Measurements from ENCODE around the gene CNOT3. TPM values are rescaled to one million over a fixed set of nuclear protein-coding genes. Genes with fewer than 3 reads are reported as not detected.

The CNOT3 gene
- polyA plus RNA-seq, 1 of the 3 experiments (the other 2 are of a cell fraction): 14.2 TPM

- H3F3A ChIP-seq (replicated peaks; ENCODE audit: insufficient read depth): no peaks in the 10 kb centered on the region
- no peaks in the 10 kb centered on the region for H3K9me2 ChIP-seq
- H3K27ac ChIP-seq (ENCODE audit: low read depth in 2 of 2, low read length in 1 of 2): no peak overlapping the region
- no peak overlapping the region for H2AFZ ChIP-seq (ENCODE audit: low read depth)
- ChIA-PET CTCF (no interaction called here), POLR2A (no interaction called here)
- no peak overlapping the region for H3K4me3 ChIP-seq (ENCODE audit: low read depth in 2 of 2, low read length in 1 of 2)
- H3K36me3 ChIP-seq (replicated peaks in 1 of 2; ENCODE audit: control insufficient read depth in 1 of 2, insufficient read depth in 2 of 2, low read length in 1 of 2): peaks cover 8 to 30% of the 10 kb centered on the region in 2 experiments
- no peaks in the 10 kb centered on the region for H3K27me3 ChIP-seq (ENCODE audit: insufficient read depth)
- DNase-seq: no peak
- H3K9ac ChIP-seq: no peak overlapping the region
- no peak overlapping the region for H3K4me2 ChIP-seq
- H3K4me1 ChIP-seq (ENCODE audit: control insufficient read depth in 1 of 2, insufficient read depth in 2 of 2, low read depth in 1 of 2, low read length in 1 of 2): peaks cover 0 to 3% of the 10 kb centered on the region in 2 experiments; a peak in 1 of 4 replicates
- H4K20me1 ChIP-seq (ENCODE audit: insufficient read depth): peaks cover 2% of the 10 kb centered on the region; the same call in 1 of the 2 replicates
- 98% methylated on average over 11 of the region's 11 CpGs for WGBS (ENCODE audit: low lambda C conversion rate)
- no peak for TF ChIP-seq NRF1 (IDR thresholded peaks at IDR 0.05; ENCODE audit: low read depth, low read length)
- TF ChIP-seq RAD21 (IDR thresholded peaks at IDR 0.05; ENCODE audit: low read length): no peak
- H3K79me2 ChIP-seq (ENCODE audit: insufficient read depth): peaks cover 34% of the 10 kb centered on the region
- H3K9me3 ChIP-seq: no peaks in the 10 kb centered on the region
Observed at GRCh38 chr19:54104998-54105715, 32.4 kb upstream of the CNOT3 start.

- peaks cover 2% of the 10 kb centered on the region; the same call in 1 of the 2 replicates for H4K20me1 ChIP-seq (ENCODE audit: insufficient read depth)
- H3K79me2 ChIP-seq (ENCODE audit: insufficient read depth): peaks cover 34% of the 10 kb centered on the region
- DNase-seq: no peak
- TF ChIP-seq RAD21 (IDR thresholded peaks at IDR 0.05; ENCODE audit: low read length): no peak
- no peak for TF ChIP-seq FOXJ3 (CRISPR knock-in tag; IDR thresholded peaks at IDR 0.05)
- TF ChIP-seq USF1 (IDR thresholded peaks at IDR 0.05; ENCODE audit: borderline replicate concordance, low read depth): no peak
- TF ChIP-seq POLR2AphosphoS5 (IDR thresholded peaks at IDR 0.05; ENCODE audit: low read depth, low read length): no peak
- TF ChIP-seq RFX5 (IDR thresholded peaks at IDR 0.05; ENCODE audit: low read length): no peak
- TF ChIP-seq TAF1 (IDR thresholded peaks at IDR 0.05; ENCODE audit: borderline replicate concordance, low read depth, low read length): no peak
- TF ChIP-seq EP300 (IDR thresholded peaks at IDR 0.05; ENCODE audit: borderline replicate concordance in 1 of 2, low read depth in 1 of 2, low read length in 1 of 2): no peak
- no peak for TF ChIP-seq ELF1 (IDR thresholded peaks at IDR 0.05)
- peaks cover 10 to 32% of the 10 kb centered on the region in 2 experiments for H3K36me3 ChIP-seq (replicated peaks in 1 of 2; ENCODE audit: control insufficient read depth in 1 of 2, insufficient read depth in 2 of 2, low read length in 1 of 2)
- no peak overlapping the region for H3K9ac ChIP-seq
- H3K4me2 ChIP-seq: no peak overlapping the region
- 94% methylated on average over 10 of the region's 10 CpGs for WGBS (ENCODE audit: low lambda C conversion rate)
- H3K9me2 ChIP-seq: no peaks in the 10 kb centered on the region
- no peaks in the 10 kb centered on the region for H3K27me3 ChIP-seq (ENCODE audit: insufficient read depth)
- CTCF ChIA-PET: no interaction called here
- H3F3A ChIP-seq (replicated peaks; ENCODE audit: insufficient read depth): no peaks in the 10 kb centered on the region
- no peak overlapping the region for H3K4me3 ChIP-seq (ENCODE audit: low read depth in 2 of 2, low read length in 1 of 2)
- H3K4me1 ChIP-seq (ENCODE audit: control insufficient read depth in 1 of 2, insufficient read depth in 2 of 2, low read depth in 1 of 2, low read length in 1 of 2): peaks cover 0 to 3% of the 10 kb centered on the region in 2 experiments; a peak in 1 of 4 replicates
- H3K27ac ChIP-seq (ENCODE audit: low read depth in 2 of 2, low read length in 1 of 2): no peak overlapping the region
- POLR2A ChIA-PET: no interaction called here
- no peak overlapping the region for H2AFZ ChIP-seq (ENCODE audit: low read depth)
- no peaks in the 10 kb centered on the region for H3K9me3 ChIP-seq
Observed at GRCh38 chr19:54105796-54106195, 31.8 kb upstream of the CNOT3 start.

GRCh38 chr19:54106716-54107115 lies 30.8 kb upstream of the CNOT3 start:
- CTCF ChIA-PET: no interaction called here
- POLR2A ChIA-PET: no interaction called here
- 83% methylated on average over 15 of the region's 15 CpGs for WGBS (ENCODE audit: low lambda C conversion rate)
- H3K4me1 ChIP-seq (ENCODE audit: control insufficient read depth in 1 of 2, insufficient read depth in 2 of 2, low read depth in 1 of 2, low read length in 1 of 2): peaks cover 0 to 3% of the 10 kb centered on the region in 2 experiments; a peak in 1 of 4 replicates
- H3K9me3 ChIP-seq: no peaks in the 10 kb centered on the region
- H3F3A ChIP-seq (replicated peaks; ENCODE audit: insufficient read depth): no peaks in the 10 kb centered on the region
- H3K27me3 ChIP-seq (ENCODE audit: insufficient read depth): no peaks in the 10 kb centered on the region
- DNase-seq: no peak
- no peak overlapping the region for H3K4me3 ChIP-seq (ENCODE audit: low read depth in 2 of 2, low read length in 1 of 2)
- peaks cover 34% of the 10 kb centered on the region for H3K79me2 ChIP-seq (ENCODE audit: insufficient read depth)
- no peak overlapping the region for H3K4me2 ChIP-seq
- H3K36me3 ChIP-seq (replicated peaks in 1 of 2; ENCODE audit: control insufficient read depth in 1 of 2, insufficient read depth in 2 of 2, low read length in 1 of 2): peaks cover 10 to 35% of the 10 kb centered on the region in 2 experiments
- H3K9ac ChIP-seq: no peak overlapping the region
- no peak overlapping the region for H3K27ac ChIP-seq (ENCODE audit: low read depth in 2 of 2, low read length in 1 of 2)
- peaks cover 2% of the 10 kb centered on the region; the same call in 1 of the 2 replicates for H4K20me1 ChIP-seq (ENCODE audit: insufficient read depth)
- H3K9me2 ChIP-seq: no peaks in the 10 kb centered on the region
- H2AFZ ChIP-seq (ENCODE audit: low read depth): no peak overlapping the region
- TF ChIP-seq SMC3 (IDR thresholded peaks at IDR 0.05; ENCODE audit: low read depth, low read length) (no peak), GABPA (IDR thresholded peaks at IDR 0.05; ENCODE audit: low read depth) (no peak), IRF3 (IDR thresholded peaks at IDR 0.05; ENCODE audit: low read depth, low read length) (no peak), GATA2 (CRISPR knock-in tag; IDR thresholded peaks at IDR 0.05) (no peak), REST (IDR thresholded peaks at IDR 0.05; ENCODE audit: low read depth, low read length) (no peak), FOXM1 (IDR thresholded peaks at IDR 0.05; ENCODE audit: low read depth) (no peak), PBX3 (IDR thresholded peaks at IDR 0.05) (no peak)
